PFSK-1 (cell line): ENCODE measurements around the gene CAPRIN2.

Source experiments
- FOXP2 ChIP-seq: optimal IDR thresholded peaks from 2 replicates; pipeline ENCODE3; 2011; ENCODE audit warnings: borderline replicate concordance, control low read depth, inconsistent platforms; ENCODE audit not compliant: insufficient read depth; ENCODE audit errors: extremely low read length, extremely low read depth
- POLR2AphosphoS5 ChIP-seq: IDR thresholded peaks from 2 replicates; pipeline ENCODE4 v1.6.1; 2012; ENCODE audit warnings: low read depth, mild to moderate bottlenecking, control low read depth, low read length, moderate library complexity
- REST ChIP-seq, 2 experiments: IDR thresholded peaks; 2 replicates each; pipeline versions ENCODE4 v1.6.1 to v1.8.0; 2011 to 2012; ENCODE audit warnings: low read depth in 2 of 2, low read length in 2 of 2, control low read depth in 1 of 2, inconsistent platforms in 1 of 2, mild to moderate bottlenecking in 1 of 2, moderate library complexity in 1 of 2; ENCODE audit not compliant: insufficient read depth in 1 of 2
- SIN3A ChIP-seq: IDR thresholded peaks from 2 replicates; pipeline ENCODE4 v1.6.1; 2012; ENCODE audit warnings: mild to moderate bottlenecking, low read length, moderate library complexity, borderline replicate concordance; ENCODE audit not compliant: insufficient read depth
- TAF1 ChIP-seq: IDR thresholded peaks from 2 replicates; pipeline ENCODE4 v1.6.1; 2012; ENCODE audit warnings: low read length, control low read depth, borderline replicate concordance; ENCODE audit not compliant: insufficient read depth

Gene CAPRIN2

DNA sequence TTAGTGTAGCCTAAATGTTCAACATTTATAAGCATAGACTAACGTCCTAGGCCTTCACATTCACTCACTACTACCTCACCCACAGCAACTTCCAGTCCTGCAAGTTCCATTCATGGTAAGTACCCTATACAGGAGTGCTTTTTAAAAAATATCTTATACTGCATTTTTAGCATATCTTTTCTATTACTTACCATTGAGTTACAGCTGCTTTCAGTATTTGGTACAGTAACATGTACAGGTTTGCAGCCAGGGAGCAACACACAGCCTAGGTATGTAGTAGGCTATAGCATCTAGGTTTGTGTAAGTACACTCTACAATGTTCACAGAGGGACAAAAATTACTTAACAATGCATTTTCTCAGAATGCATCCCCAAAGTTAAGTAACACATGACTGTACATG, 76.5 kb downstream of the CAPRIN2 start:
- TF ChIP-seq SIN3A (no peak), POLR2AphosphoS5 (no peak), TAF1 (no peak), FOXP2 (no peak)

GRCh38 chr12:30661210-30661609, 93.5 kb downstream of the CAPRIN2 start:
- TF ChIP-seq REST (IDR thresholded peaks at IDR 0.05; ENCODE audit: insufficient read depth in 1 of 2, low read depth in 2 of 2, low read length in 2 of 2) = no peak
- TF ChIP-seq FOXP2 = no peak
- no peak for TF ChIP-seq TAF1
- TF ChIP-seq SIN3A = no peak
- no peak for TF ChIP-seq POLR2AphosphoS5
